ENCODE data around the gene PBX1. TPM values are rescaled to one million over a fixed set of nuclear protein-coding genes. Genes with fewer than 3 reads are reported as not detected.

The PBX1 gene
- total and polyA plus RNA-seq, 4 donors = 2.2 to 17.3 (median 5.1) TPM

DNA sequence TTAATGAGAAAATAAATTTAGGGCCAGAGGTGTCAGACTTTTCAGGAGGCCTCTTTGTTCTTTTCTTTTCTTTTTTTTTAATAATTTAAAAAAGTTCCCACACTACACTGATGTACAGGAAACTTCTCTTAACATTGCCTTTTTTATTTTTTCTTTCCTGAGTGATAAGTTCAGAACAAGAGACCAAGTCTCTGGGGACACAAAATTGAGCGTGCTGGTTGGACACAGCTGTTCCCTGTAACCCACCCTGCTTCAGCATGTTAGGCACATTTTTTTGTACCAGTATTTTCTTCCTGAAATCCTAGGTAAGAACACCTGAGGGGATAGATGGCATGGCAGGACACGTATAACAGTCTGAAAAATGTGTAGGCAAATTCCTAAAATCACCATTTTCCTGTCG, 50.1 kb downstream of the PBX1 start:
- 92% methylated on average over 3 of the region's 3 CpGs for WGBS
- H3K27ac ChIP-seq (ENCODE audit: low read depth in 1 of 2, low read length in 2 of 2) = no peak overlapping the region
- no peak for DNase-seq (ENCODE audit: low spot score)
- no peaks in the 10 kb centered on the region for H3K36me3 ChIP-seq (ENCODE audit: control insufficient read depth in 4 of 4, insufficient read depth in 3 of 4, low read depth in 1 of 4, low read length in 3 of 4)
- no peaks in the 10 kb centered on the region for H3K27me3 ChIP-seq (ENCODE audit: control insufficient read depth in 4 of 4, insufficient read depth in 4 of 4, low read length in 3 of 4)
- no peak overlapping the region for H3K9ac ChIP-seq (ENCODE audit: low read depth in 1 of 2, low read length in 2 of 2)
- H3K4me1 ChIP-seq (ENCODE audit: control insufficient read depth in 4 of 4, insufficient read depth in 4 of 4, low read length in 3 of 4) = peaks cover 0 to 2% (median 0%) of the 10 kb centered on the region in 4 donors
- no peak overlapping the region for H3K4me3 ChIP-seq (ENCODE audit: low read depth in 1 of 3, low read length in 3 of 3)
- no peaks in the 10 kb centered on the region for H3K9me3 ChIP-seq (ENCODE audit: control insufficient read depth in 4 of 4, low read length in 3 of 4)
- no peak for TF ChIP-seq GABPA (IDR thresholded peaks at IDR 0.05 in 1 of 2, conservative IDR thresholded peaks at IDR 0.05 in 1 of 2)
- TF ChIP-seq, protein P1, sequence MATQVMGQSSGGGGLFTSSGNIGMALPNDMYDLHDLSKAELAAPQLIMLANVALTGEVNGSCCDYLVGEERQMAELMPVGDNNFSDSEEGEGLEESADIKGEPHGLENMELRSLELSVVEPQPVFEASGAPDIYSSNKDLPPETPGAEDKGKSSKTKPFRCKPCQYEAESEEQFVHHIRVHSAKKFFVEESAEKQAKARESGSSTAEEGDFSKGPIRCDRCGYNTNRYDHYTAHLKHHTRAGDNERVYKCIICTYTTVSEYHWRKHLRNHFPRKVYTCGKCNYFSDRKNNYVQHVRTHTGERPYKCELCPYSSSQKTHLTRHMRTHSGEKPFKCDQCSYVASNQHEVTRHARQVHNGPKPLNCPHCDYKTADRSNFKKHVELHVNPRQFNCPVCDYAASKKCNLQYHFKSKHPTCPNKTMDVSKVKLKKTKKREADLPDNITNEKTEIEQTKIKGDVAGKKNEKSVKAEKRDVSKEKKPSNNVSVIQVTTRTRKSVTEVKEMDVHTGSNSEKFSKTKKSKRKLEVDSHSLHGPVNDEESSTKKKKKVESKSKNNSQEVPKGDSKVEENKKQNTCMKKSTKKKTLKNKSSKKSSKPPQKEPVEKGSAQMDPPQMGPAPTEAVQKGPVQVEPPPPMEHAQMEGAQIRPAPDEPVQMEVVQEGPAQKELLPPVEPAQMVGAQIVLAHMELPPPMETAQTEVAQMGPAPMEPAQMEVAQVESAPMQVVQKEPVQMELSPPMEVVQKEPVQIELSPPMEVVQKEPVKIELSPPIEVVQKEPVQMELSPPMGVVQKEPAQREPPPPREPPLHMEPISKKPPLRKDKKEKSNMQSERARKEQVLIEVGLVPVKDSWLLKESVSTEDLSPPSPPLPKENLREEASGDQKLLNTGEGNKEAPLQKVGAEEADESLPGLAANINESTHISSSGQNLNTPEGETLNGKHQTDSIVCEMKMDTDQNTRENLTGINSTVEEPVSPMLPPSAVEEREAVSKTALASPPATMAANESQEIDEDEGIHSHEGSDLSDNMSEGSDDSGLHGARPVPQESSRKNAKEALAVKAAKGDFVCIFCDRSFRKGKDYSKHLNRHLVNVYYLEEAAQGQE (IDR thresholded peaks at IDR 0.05) = no peak
- TF ChIP-seq, protein P2, sequence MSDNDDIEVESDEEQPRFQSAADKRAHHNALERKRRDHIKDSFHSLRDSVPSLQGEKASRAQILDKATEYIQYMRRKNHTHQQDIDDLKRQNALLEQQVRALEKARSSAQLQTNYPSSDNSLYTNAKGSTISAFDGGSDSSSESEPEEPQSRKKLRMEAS (IDR thresholded peaks at IDR 0.05) = no peak
- TF ChIP-seq, protein P3, sequence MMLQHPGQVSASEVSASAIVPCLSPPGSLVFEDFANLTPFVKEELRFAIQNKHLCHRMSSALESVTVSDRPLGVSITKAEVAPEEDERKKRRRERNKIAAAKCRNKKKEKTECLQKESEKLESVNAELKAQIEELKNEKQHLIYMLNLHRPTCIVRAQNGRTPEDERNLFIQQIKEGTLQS (IDR thresholded peaks at IDR 0.05) = no peak
- no peak for TF ChIP-seq SP1 (IDR thresholded peaks at IDR 0.05)
- TF ChIP-seq, protein P4, sequence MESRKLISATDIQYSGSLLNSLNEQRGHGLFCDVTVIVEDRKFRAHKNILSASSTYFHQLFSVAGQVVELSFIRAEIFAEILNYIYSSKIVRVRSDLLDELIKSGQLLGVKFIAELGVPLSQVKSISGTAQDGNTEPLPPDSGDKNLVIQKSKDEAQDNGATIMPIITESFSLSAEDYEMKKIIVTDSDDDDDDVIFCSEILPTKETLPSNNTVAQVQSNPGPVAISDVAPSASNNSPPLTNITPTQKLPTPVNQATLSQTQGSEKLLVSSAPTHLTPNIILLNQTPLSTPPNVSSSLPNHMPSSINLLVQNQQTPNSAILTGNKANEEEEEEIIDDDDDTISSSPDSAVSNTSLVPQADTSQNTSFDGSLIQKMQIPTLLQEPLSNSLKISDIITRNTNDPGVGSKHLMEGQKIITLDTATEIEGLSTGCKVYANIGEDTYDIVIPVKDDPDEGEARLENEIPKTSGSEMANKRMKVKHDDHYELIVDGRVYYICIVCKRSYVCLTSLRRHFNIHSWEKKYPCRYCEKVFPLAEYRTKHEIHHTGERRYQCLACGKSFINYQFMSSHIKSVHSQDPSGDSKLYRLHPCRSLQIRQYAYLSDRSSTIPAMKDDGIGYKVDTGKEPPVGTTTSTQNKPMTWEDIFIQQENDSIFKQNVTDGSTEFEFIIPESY (IDR thresholded peaks at IDR 0.05) = no peak
- no peak for TF ChIP-seq TAF1 (conservative IDR thresholded peaks at IDR 0.05)
- TF ChIP-seq, protein P5, sequence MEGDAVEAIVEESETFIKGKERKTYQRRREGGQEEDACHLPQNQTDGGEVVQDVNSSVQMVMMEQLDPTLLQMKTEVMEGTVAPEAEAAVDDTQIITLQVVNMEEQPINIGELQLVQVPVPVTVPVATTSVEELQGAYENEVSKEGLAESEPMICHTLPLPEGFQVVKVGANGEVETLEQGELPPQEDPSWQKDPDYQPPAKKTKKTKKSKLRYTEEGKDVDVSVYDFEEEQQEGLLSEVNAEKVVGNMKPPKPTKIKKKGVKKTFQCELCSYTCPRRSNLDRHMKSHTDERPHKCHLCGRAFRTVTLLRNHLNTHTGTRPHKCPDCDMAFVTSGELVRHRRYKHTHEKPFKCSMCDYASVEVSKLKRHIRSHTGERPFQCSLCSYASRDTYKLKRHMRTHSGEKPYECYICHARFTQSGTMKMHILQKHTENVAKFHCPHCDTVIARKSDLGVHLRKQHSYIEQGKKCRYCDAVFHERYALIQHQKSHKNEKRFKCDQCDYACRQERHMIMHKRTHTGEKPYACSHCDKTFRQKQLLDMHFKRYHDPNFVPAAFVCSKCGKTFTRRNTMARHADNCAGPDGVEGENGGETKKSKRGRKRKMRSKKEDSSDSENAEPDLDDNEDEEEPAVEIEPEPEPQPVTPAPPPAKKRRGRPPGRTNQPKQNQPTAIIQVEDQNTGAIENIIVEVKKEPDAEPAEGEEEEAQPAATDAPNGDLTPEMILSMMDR (IDR thresholded peaks at IDR 0.05; ENCODE audit: low read depth, low read length, missing input control) = no peak

DNA sequence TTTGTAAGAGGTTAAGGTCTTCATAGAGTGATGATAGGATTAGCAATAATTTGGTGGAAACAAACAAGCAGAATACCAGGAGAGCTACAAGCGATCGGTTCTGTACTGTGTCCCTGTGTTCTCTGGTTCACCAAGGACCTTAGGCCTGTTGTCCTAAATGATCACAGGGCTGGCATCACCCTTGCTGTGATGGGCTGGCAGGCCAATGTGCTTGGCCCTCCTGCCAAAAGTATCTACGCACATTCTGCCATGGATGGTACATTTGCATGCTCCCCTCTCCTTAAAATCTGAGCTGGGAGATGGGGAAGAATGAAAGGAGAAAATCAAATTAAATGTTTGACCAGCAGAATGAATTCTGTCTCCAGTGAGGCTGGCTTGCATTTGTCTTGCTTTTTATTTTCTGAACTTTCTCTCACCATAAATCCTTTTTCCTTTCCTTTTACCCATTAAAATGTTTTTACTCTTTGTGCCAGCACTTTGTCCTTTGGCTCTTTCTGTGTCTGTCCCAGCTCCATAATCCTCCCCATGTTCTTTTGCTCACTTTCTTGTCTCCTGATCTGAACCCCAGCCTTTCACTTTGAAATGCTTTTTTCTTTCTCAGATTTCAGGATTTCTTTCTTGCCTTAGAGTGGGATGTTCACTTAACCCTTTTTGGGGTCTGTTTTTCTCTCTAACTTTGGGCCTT, 51.7 kb downstream of the PBX1 start:
- no peak overlapping the region for H3K27ac ChIP-seq (ENCODE audit: low read depth in 1 of 2, low read length in 2 of 2)
- 93% methylated on average over 3 of the region's 3 CpGs for WGBS
- no peak for TF ChIP-seq NR2F2 (IDR thresholded peaks at IDR 0.05)
- TF ChIP-seq, protein P3 (IDR thresholded peaks at IDR 0.05) = no peak
- no peak for TF ChIP-seq RXRA (IDR thresholded peaks at IDR 0.05)
- TF ChIP-seq HNF4G (IDR thresholded peaks at IDR 0.05) = no peak
- TF ChIP-seq HNF4A (conservative IDR thresholded peaks at IDR 0.05) = no peak
- no peak for TF ChIP-seq RAD21 (IDR thresholded peaks at IDR 0.05)
- no peak for TF ChIP-seq JUND (IDR thresholded peaks at IDR 0.05)
- no peak for TF ChIP-seq FOXA2 (IDR thresholded peaks at IDR 0.05)
- no peak for TF ChIP-seq YY1 (IDR thresholded peaks at IDR 0.05)
- TF ChIP-seq SP1 (IDR thresholded peaks at IDR 0.05) = no peak
- TF ChIP-seq GABPA (IDR thresholded peaks at IDR 0.05 in 1 of 2, conservative IDR thresholded peaks at IDR 0.05 in 1 of 2) = no peak
- TF ChIP-seq, protein P2 (IDR thresholded peaks at IDR 0.05) = no peak
- TF ChIP-seq, protein P1 (IDR thresholded peaks at IDR 0.05) = no peak
- TF ChIP-seq EGR1 (IDR thresholded peaks at IDR 0.05; ENCODE audit: low read depth in 2 of 2) = no peak

More for the DNA sequence above, 51.7 kb downstream of the PBX1 start:
- no peaks in the 10 kb centered on the region for H3K36me3 ChIP-seq (ENCODE audit: control insufficient read depth in 4 of 4, insufficient read depth in 3 of 4, low read depth in 1 of 4, low read length in 3 of 4)
- H3K27me3 ChIP-seq (ENCODE audit: control insufficient read depth in 4 of 4, insufficient read depth in 4 of 4, low read length in 3 of 4) = no peaks in the 10 kb centered on the region
- H3K9ac ChIP-seq (ENCODE audit: low read depth in 1 of 2, low read length in 2 of 2) = no peak overlapping the region
- H3K4me1 ChIP-seq (ENCODE audit: control insufficient read depth in 4 of 4, insufficient read depth in 4 of 4, low read length in 3 of 4) = peaks cover 0 to 2% (median 0%) of the 10 kb centered on the region in 4 donors
- no peak for DNase-seq (ENCODE audit: low spot score)
- H3K4me3 ChIP-seq (ENCODE audit: low read depth in 1 of 3, low read length in 3 of 3) = no peak overlapping the region
- H3K9me3 ChIP-seq (ENCODE audit: control insufficient read depth in 4 of 4, low read length in 3 of 4) = no peaks in the 10 kb centered on the region
